OCI-LY7 (cell line): ENCODE data around the gene SIGLECL1. TPM values are rescaled to one million over a fixed set of nuclear protein-coding genes. Genes with fewer than 3 reads are reported as not detected.

Source experiments
- Bru-seq: library from RNA; stranded (reverse); fragments of 400-500 nt; gene quantifications from one replicate; lab custom pipeline; 2021; lab: Mats Ljungman, UMichigan
- BruChase-seq, 2 experiments: library from RNA; stranded (reverse); fragments of 400-500 nt; gene quantifications; one replicate each; lab custom pipeline; 2021; lab: Mats Ljungman, UMichigan
- BruUV-seq: library from RNA; stranded (reverse); fragments of 400-500 nt; replicated peaks from 2 replicates; lab custom pipeline; 2021; lab: Mats Ljungman, UMichigan
- CTCF ChIA-PET: fragments of 300-600 bp; sonication (Branson Sonifier 250); formaldehyde crosslinking; loops from one replicate; lab custom pipeline; 2022; ENCODE audit warnings: antibody characterized with exemption; ENCODE audit not compliant: unreplicated experiment; lab: Charles Lee
- POLR2A ChIA-PET: fragments of 300-600 bp; sonication (Branson Sonifier 250); formaldehyde crosslinking; loops from one replicate; lab custom pipeline; 2022; ENCODE audit warnings: antibody characterized with exemption; lab: Charles Lee
- DNase-seq: peaks from one replicate; pipeline ENCODE4 v3.0.0-alpha.2; 2015; ENCODE audit warnings: low spot score
- H2AFZ ChIP-seq: fragments of 200-600 bp; sonication (generic), shearing (Covaris generic); 2 replicates; pipeline ENCODE4 v1.6.1; 2014; ENCODE audit warnings: mild to moderate bottlenecking, antibody characterized with exemption, low read length, moderate library complexity
- H3K27ac ChIP-seq: fragments of 200-600 bp; sonication (generic); 2 replicates; pipeline ENCODE4 v1.5.1; 2014; ENCODE audit warnings: mixed run types, low read depth, mild to moderate bottlenecking, moderate library complexity, low read length, inconsistent platforms; ENCODE audit not compliant: poor library complexity, severe bottlenecking
- H3K36me3 ChIP-seq: fragments of 200-600 bp; sonication (generic); 2 replicates; pipeline ENCODE4 v1.6.1; 2014; ENCODE audit warnings: mild to moderate bottlenecking, antibody characterized with exemption, low read length, moderate library complexity, mixed read lengths; ENCODE audit not compliant: insufficient read depth
- H3K4me1 ChIP-seq: fragments of 200-600 bp; sonication (generic); 2 replicates; pipeline ENCODE4 v1.5.1; 2014; ENCODE audit warnings: mild to moderate bottlenecking, low read length; ENCODE audit not compliant: insufficient read depth, poor library complexity, severe bottlenecking
- H3K4me2 ChIP-seq: fragments of 200-600 bp; sonication (generic); 2 replicates; pipeline ENCODE4 v1.6.1; 2014; ENCODE audit warnings: mild to moderate bottlenecking, low read length
- H3K4me3 ChIP-seq: fragments of 200-600 bp; sonication (generic); 2 replicates; pipeline ENCODE4 v1.5.1; 2014; ENCODE audit warnings: mild to moderate bottlenecking, low read depth, low read length; ENCODE audit not compliant: poor library complexity, severe bottlenecking
- H3K79me2 ChIP-seq: fragments of 200-600 bp; sonication (generic); 2 replicates; pipeline ENCODE4 v1.6.1; 2016; ENCODE audit warnings: low read depth, mild to moderate bottlenecking, low read length, moderate library complexity, mixed read lengths; ENCODE audit not compliant: insufficient read depth
- H3K9me2 ChIP-seq: fragments of 200-600 bp; sonication (generic); 2 replicates; pipeline ENCODE4 v1.6.1; 2016; ENCODE audit warnings: mild to moderate bottlenecking, low read length, mixed read lengths; ENCODE audit not compliant: insufficient read depth
- H3K9me3 ChIP-seq: fragments of 200-600 bp; sonication (generic); 2 replicates; pipeline ENCODE4 v1.6.1; 2014; ENCODE audit warnings: mild to moderate bottlenecking, mixed run types, low read length, mixed read lengths
- H4K20me1 ChIP-seq: fragments of 200-600 bp; sonication (generic); 2 replicates; pipeline ENCODE4 v1.6.1; 2014; ENCODE audit warnings: mild to moderate bottlenecking, antibody characterized with exemption, low read length, moderate library complexity, mixed read lengths; ENCODE audit not compliant: insufficient read depth
- CTCF ChIP-seq: fragments of 200-600 bp; sonication (generic); conservative IDR thresholded peaks from 2 replicates; pipeline ENCODE4 v1.5.1; 2014; ENCODE audit warnings: mild to moderate bottlenecking, antibody characterized with exemption, low read length, moderate library complexity, mixed read lengths
- EZH2phosphoT487 ChIP-seq: fragments of 200-600 bp; sonication (generic); IDR thresholded peaks from 2 replicates; pipeline ENCODE4 v1.6.1; 2018; ENCODE audit warnings: low read depth, borderline replicate concordance, mild to moderate bottlenecking, mixed run types, antibody characterized with exemption, low read length, moderate library complexity, mixed read lengths
- intact Hi-C: fragments of 100-400 bp; cut with micrococcal nuclease; formaldehyde crosslinking; loops from one replicate; pipeline ENCODE4 v1.10.0; 2022; ENCODE audit not compliant: unreplicated experiment
- long read RNA-seq: library from polyadenylated mRNA; stranded (forward); transcript quantifications from one replicate; pipeline ENCODE4 v2.0.0, GENCODE V29; 2022
- total RNA-seq, 2 experiments: library from RNA; depleted of rRNA in 1 of 2; stranded (reverse); fragments of >200 nt in 1 of 2; shearing (Covaris generic) in 1 of 2; gene quantifications; 2 replicates each; pipeline ENCODE4 v1.2.3, GENCODE V29; 2014 to 2022

The SIGLECL1 gene
- total RNA-seq (2014; rRNA removed; shearing (Covaris generic)), result not detected in 2 replicates
- not detected in 2 replicates for total RNA-seq (2022)
- Bru-seq, nascent RNA, result not detected
- not detected for BruChase-seq, experiment 1, labeled RNA remaining after a 6-hour chase
- not detected for BruChase-seq, experiment 2, labeled RNA remaining after a 2-hour chase
- long read RNA-seq, result 0 reads

GRCh38 chr19:51250786-51251467 is at the start of gene SIGLECL1:
Gene SIGLECL1, plus strand, starts transcription at chr19:51251080. Its CDS starts 12,993 bp downstream, at chr19:51264073.
- TF ChIP-seq CTCF (no peak), EZH2phosphoT487 (no peak)
- H3K4me1 ChIP-seq, result no peaks in the 10 kb centered on the region
- POLR2A ChIA-PET, result no interaction called here
- no peaks in the 10 kb centered on the region for H3K36me3 ChIP-seq
- H3K79me2 ChIP-seq, result no peaks in the 10 kb centered on the region
- H2AFZ ChIP-seq, result no peak within 1 kb of the TSS
- H3K9me3 ChIP-seq, result no peaks in the 10 kb centered on the region
- no peaks in the 10 kb centered on the region for H4K20me1 ChIP-seq
- no peak for DNase-seq
- no peak within 1 kb of the TSS for H3K4me3 ChIP-seq
- CTCF ChIA-PET, result no interaction called here
- intact Hi-C loops, result no loop called here
- no peaks in the 10 kb centered on the region for H3K9me2 ChIP-seq
- BruUV-seq, result no TSS peak
- no peak within 1 kb of the TSS for H3K27ac ChIP-seq
- H3K4me2 ChIP-seq, result no peak within 1 kb of the TSS

- no peaks in the 10 kb centered on the region for H3K79me2 ChIP-seq
- H3K36me3 ChIP-seq, result no peaks in the 10 kb centered on the region
- H2AFZ ChIP-seq, result no peak overlapping the region
- TF ChIP-seq CTCF (no peak), EZH2phosphoT487 (no peak)
- H3K9me2 ChIP-seq, result no peaks in the 10 kb centered on the region
- intact Hi-C loops, result no loop called here
- CTCF ChIA-PET, result no interaction called here
- no TSS peak for BruUV-seq
- H3K9me3 ChIP-seq, result no peaks in the 10 kb centered on the region
- H3K4me3 ChIP-seq, result no peak overlapping the region
- no peaks in the 10 kb centered on the region for H4K20me1 ChIP-seq
- no peak for DNase-seq
- POLR2A ChIA-PET, result interaction anchor here (0.6 kb wide), 1 partner anchor 9 kb away, joined by 4 read pairs; no protein-coding TSS in a partner anchor
- H3K4me1 ChIP-seq, result no peaks in the 10 kb centered on the region
- H3K27ac ChIP-seq, result no peak overlapping the region
- no peak overlapping the region for H3K4me2 ChIP-seq
Measured at GRCh38 chr19:51201712-51202111, 49.2 kb upstream of the SIGLECL1 start.

GRCh38 chr19:51203916-51204315 is 47.0 kb upstream of the SIGLECL1 start:
- no peaks in the 10 kb centered on the region for H4K20me1 ChIP-seq
- ChIA-PET CTCF (no interaction called here), POLR2A (no interaction called here)
- H3K4me3 ChIP-seq, result no peak overlapping the region
- BruUV-seq, result no TSS peak
- no peaks in the 10 kb centered on the region for H3K9me2 ChIP-seq
- no peaks in the 10 kb centered on the region for H3K4me1 ChIP-seq
- no peak overlapping the region for H3K4me2 ChIP-seq
- no peaks in the 10 kb centered on the region for H3K36me3 ChIP-seq
- intact Hi-C loops, result no loop called here
- DNase-seq, result no peak
- H2AFZ ChIP-seq, result no peak overlapping the region
- TF ChIP-seq EZH2phosphoT487, result no peak
- TF ChIP-seq CTCF, result no peak
- H3K9me3 ChIP-seq, result no peaks in the 10 kb centered on the region
- H3K79me2 ChIP-seq, result no peaks in the 10 kb centered on the region
- H3K27ac ChIP-seq, result no peak overlapping the region
